ENCODE results near the gene WWC1.

- TF ChIP-seq CTCF (conservative IDR thresholded peaks at IDR 0.05; ENCODE audit: low read length) = no peak
- no peak for TF ChIP-seq EZH2phosphoT487 (IDR thresholded peaks at IDR 0.05; ENCODE audit: borderline replicate concordance, low read depth, low read length)
Observed at GRCh38 chr5:168313596-168314204, 22.3 kb downstream of the WWC1 start.
